Endothelial cell of umbilical vein (primary cell): ENCODE data around the gene CPHXL. TPM values are rescaled to one million over a fixed set of nuclear protein-coding genes. Genes with fewer than 3 reads are reported as not detected.

Experiments used
- BruUV-seq: library from RNA; stranded (reverse); fragments of 400-500 nt; replicated peaks from 2 replicates; lab custom pipeline; 2021; lab: Mats Ljungman, UMichigan
- CTCF ChIA-PET: fragments of 300-600, 350-600 bp; sonication (Branson Sonifier 250); formaldehyde crosslinking; loops from one replicate; lab custom pipeline; 2021; ENCODE audit warnings: antibody characterized with exemption, inconsistent platforms; lab: Charles Lee
- POLR2A ChIA-PET: fragments of 300-600, 350-600 bp; sonication (Branson Sonifier 250); formaldehyde crosslinking; loops from one replicate; lab custom pipeline; 2021; ENCODE audit warnings: antibody characterized with exemption, inconsistent platforms; lab: Charles Lee
- DNase-seq: peaks from one replicate; pipeline ENCODE4 v3.0.0-alpha.2; 2011; ENCODE audit warnings: low read depth, low spot score
- FAIRE-seq: peaks from 2 replicates; lab custom pipeline; 2011; peaks lifted over from hg19 to GRCh38; lab: Jason Lieb, UNC
- H2AFZ ChIP-seq: 2 replicates; pipeline ENCODE4 v1.6.0; 2012; ENCODE audit warnings: low read depth, low read length, control low read depth, inconsistent platforms
- H3K27ac ChIP-seq: 2 replicates; pipeline ENCODE4 v1.5.1; 2011; ENCODE audit warnings: low read depth, mild to moderate bottlenecking, control low read depth, low read length, moderate library complexity; ENCODE audit not compliant: insufficient read depth
- H3K27me3 ChIP-seq, 2 experiments: 2 replicates each; pipeline versions ENCODE4 v1.6.0 to v1.6.1; 2011; ENCODE audit warnings: low read length in 2 of 2, mixed read lengths in 1 of 2; ENCODE audit not compliant: control insufficient read depth in 2 of 2, insufficient read depth in 2 of 2
- H3K36me3 ChIP-seq, 2 experiments: 2 replicates in 1 of 2; 3 replicates in 1 of 2; pipeline ENCODE4 v1.5.1; 2011; ENCODE audit warnings: low read length in 2 of 2, mild to moderate bottlenecking in 1 of 2, moderate library complexity in 1 of 2; ENCODE audit not compliant: control insufficient read depth in 2 of 2, insufficient read depth in 2 of 2; ENCODE audit errors: extremely low read depth in 1 of 2
- H3K4me1 ChIP-seq: 3 replicates; pipeline ENCODE4 v1.5.1; 2011; ENCODE audit warnings: mild to moderate bottlenecking, low read length; ENCODE audit not compliant: control insufficient read depth, insufficient read depth; ENCODE audit errors: extremely low read depth
- H3K4me2 ChIP-seq: 2 replicates; pipeline ENCODE4 v1.6.1; 2011; ENCODE audit warnings: low read length, control low read depth, mixed read lengths; ENCODE audit not compliant: insufficient read depth
- H3K4me3 ChIP-seq, 3 experiments: fragments of 200-600 bp in 1 of 3; sonication (generic), shearing (Covaris generic) in 1 of 3; replicated peaks in 1 of 3; 2 replicates each; pipeline ENCODE4 v1.5.1; 2011 to 2016; ENCODE audit warnings: control low read depth in 3 of 3, low read length in 3 of 3, mild to moderate bottlenecking in 2 of 3, inconsistent platforms in 1 of 3, low read depth in 1 of 3, moderate library complexity in 1 of 3; ENCODE audit not compliant: insufficient read depth in 1 of 3
- H3K79me2 ChIP-seq: 2 replicates; pipeline ENCODE4 v1.6.0; 2012; ENCODE audit warnings: low read length, inconsistent platforms; ENCODE audit not compliant: control insufficient read depth, insufficient read depth
- H3K9ac ChIP-seq: replicated peaks from 2 replicates; pipeline ENCODE3; 2011; ENCODE audit warnings: low read length, control low read depth; ENCODE audit not compliant: insufficient read depth; ENCODE audit errors: extremely low read depth
- H3K9me1 ChIP-seq: replicated peaks from 3 replicates; pipeline ENCODE4 v1.6.0; 2011; ENCODE audit warnings: mild to moderate bottlenecking, low read length; ENCODE audit not compliant: control insufficient read depth, insufficient read depth; ENCODE audit errors: extremely low read depth
- H3K9me3 ChIP-seq: replicated peaks from 2 replicates; pipeline ENCODE4 v1.5.1; 2012; ENCODE audit warnings: low read length, inconsistent platforms; ENCODE audit not compliant: control insufficient read depth, insufficient read depth
- H4K20me1 ChIP-seq: replicated peaks from 2 replicates; pipeline ENCODE3; 2011; ENCODE audit warnings: mild to moderate bottlenecking, low read length; ENCODE audit not compliant: control insufficient read depth, insufficient read depth; ENCODE audit errors: extremely low read depth
- CTCF ChIP-seq, 2 donors: IDR thresholded peaks; 1 replicate in 1 of 2; 2 replicates in 1 of 2; pipeline ENCODE4 v1.5.1; 2011; ENCODE audit warnings: low read length in 2 of 2, mild to moderate bottlenecking in 2 of 2, moderate library complexity in 2 of 2, control low read depth in 1 of 2, inconsistent platforms in 1 of 2, low read depth in 1 of 2; ENCODE audit not compliant: insufficient read depth in 1 of 2; ENCODE audit errors: extremely low read depth in 1 of 2
- EZH2 ChIP-seq: IDR thresholded peaks from 2 replicates; pipeline ENCODE4 v1.6.1; 2012; ENCODE audit warnings: borderline replicate concordance, low read depth, mild to moderate bottlenecking, moderate library complexity, low read length, inconsistent platforms; ENCODE audit not compliant: severe bottlenecking
- FOS ChIP-seq: IDR thresholded peaks from 2 replicates; pipeline ENCODE4 v1.6.1; 2011; ENCODE audit warnings: mild to moderate bottlenecking, low read length, moderate library complexity, borderline replicate concordance; ENCODE audit not compliant: insufficient read depth
- GATA2 ChIP-seq: IDR thresholded peaks from 2 replicates; pipeline ENCODE4 v1.7.0; 2011; ENCODE audit warnings: low read depth, mild to moderate bottlenecking, moderate library complexity, mixed read lengths, low read length; ENCODE audit not compliant: insufficient read length, insufficient read depth
- JUN ChIP-seq: IDR thresholded peaks from 2 replicates; pipeline ENCODE4 v1.6.1; 2011; ENCODE audit warnings: borderline replicate concordance, low read depth; ENCODE audit not compliant: insufficient read length, insufficient read depth
- MYC ChIP-seq: IDR thresholded peaks from one replicate; pipeline ENCODE4 v1.6.1; 2011; ENCODE audit warnings: mild to moderate bottlenecking, low read depth, low read length
- POLR2A ChIP-seq: IDR thresholded peaks from 2 replicates; pipeline ENCODE4 v1.6.1; 2012; ENCODE audit warnings: low read depth, mild to moderate bottlenecking, control low read depth, low read length
- POLR2AphosphoS5 ChIP-seq: IDR thresholded peaks from 2 replicates; pipeline ENCODE4 v1.6.1; 2012; ENCODE audit warnings: low read depth, mild to moderate bottlenecking, control low read depth, low read length, moderate library complexity; ENCODE audit not compliant: insufficient read depth
- dilution Hi-C: fragments of 300-500 bp; cut with MboI; formaldehyde crosslinking; loops from one replicate; pipeline ENCODE4 v1.15.0; 2019; ENCODE audit warnings: low sequenced_read_pairs; ENCODE audit not compliant: extremely low pct_ligation_motif_present
- intact Hi-C: fragments of 100-400 bp; cut with micrococcal nuclease; formaldehyde crosslinking; loops from one replicate; pipeline ENCODE4 v1.10.0; 2022
- polyA plus RNA-seq, 4 experiments: library from polyadenylated mRNA; depleted of rRNA in 3 of 4; stranded (reverse) in 3 of 4; unstranded in 1 of 4; fragments of >200 nt; gene quantifications; 2 replicates each; pipeline versions ENCODE4 v1.2.1 to v1.2.3, GENCODE V29; 2011 to 2012; ENCODE audit warnings: missing spikeins in 1 of 4
- total RNA-seq: library from RNA; stranded (reverse); gene quantifications from 2 replicates; pipeline ENCODE4 v1.2.3, GENCODE V29; 2021
- TF ChIP-seq, protein P1 (sequence below): IDR thresholded peaks from 2 replicates; pipeline ENCODE4 v1.6.1; 2011; ENCODE audit not compliant: insufficient read depth, insufficient read length

Gene CPHXL
- total and polyA plus RNA-seq, 2 donors (not counting 3 experiments of a cell fraction or from before 2014, with no cell fraction given) = not detected

DNA sequence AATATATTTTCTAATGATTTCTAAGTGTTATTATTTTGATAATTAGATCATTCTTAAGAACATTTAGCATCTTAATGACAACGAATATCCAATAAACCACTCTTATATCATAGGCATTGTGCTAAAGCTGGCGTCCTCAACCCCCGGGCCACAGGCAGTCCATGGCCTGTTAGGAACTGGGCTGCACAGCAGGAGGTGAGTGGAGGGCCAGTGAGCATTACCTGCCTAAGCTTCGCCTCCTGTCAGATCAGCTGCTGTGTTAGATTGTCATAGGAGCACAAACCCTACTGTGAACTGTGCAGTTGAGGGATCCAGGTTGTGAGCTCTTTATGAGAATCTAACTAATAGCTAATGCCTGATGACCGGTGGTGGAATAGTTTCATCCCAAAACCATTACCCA is 28.7 kb downstream of the CPHXL start:
- intact Hi-C loops = no loop called here
- FAIRE-seq (no peak), DNase-seq (no peak)
- no peaks in the 10 kb centered on the region for H3K36me3 ChIP-seq
- BruUV-seq = no TSS peak
- H3K4me1 ChIP-seq = no peaks in the 10 kb centered on the region
- H3K79me2 ChIP-seq = no peaks in the 10 kb centered on the region
- no peaks in the 10 kb centered on the region for H3K9me1 ChIP-seq
- H2AFZ ChIP-seq = no peak overlapping the region
- no peak overlapping the region for H3K4me3 ChIP-seq
- TF ChIP-seq JUN (no peak), POLR2AphosphoS5 (no peak), FOS (no peak), POLR2A (no peak), CTCF (IDR thresholded peaks at IDR 0.05; ENCODE audit: extremely low read depth in 1 of 2, insufficient read depth in 1 of 2, low read depth in 1 of 2, low read length in 2 of 2) (no peak), EZH2 (no peak), GATA2 (no peak), MYC (no peak)
- TF ChIP-seq, protein P1, sequence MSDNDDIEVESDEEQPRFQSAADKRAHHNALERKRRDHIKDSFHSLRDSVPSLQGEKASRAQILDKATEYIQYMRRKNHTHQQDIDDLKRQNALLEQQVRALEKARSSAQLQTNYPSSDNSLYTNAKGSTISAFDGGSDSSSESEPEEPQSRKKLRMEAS = no peak
- H4K20me1 ChIP-seq = no peaks in the 10 kb centered on the region
- no peaks in the 10 kb centered on the region for H3K27me3 ChIP-seq
- H3K9ac ChIP-seq = no peak overlapping the region
- ChIA-PET POLR2A (interaction anchor here (0.6 kb wide), 1 partner anchor 208 kb away, joined by 6 read pairs; no protein-coding TSS in a partner anchor), CTCF (no interaction called here)
- no peaks in the 10 kb centered on the region for H3K9me3 ChIP-seq
- dilution Hi-C loops = no loop called here
- H3K27ac ChIP-seq = no peak overlapping the region
- H3K4me2 ChIP-seq = no peak overlapping the region
